Panc1 (cell line): ENCODE results near the gene ECT2L. TPM values are rescaled to one million over a fixed set of nuclear protein-coding genes. Genes with fewer than 3 reads are reported as not detected.

Source experiments
- ATAC-seq: fragments of 200-7000 bp; cut with Tn5 transposase; 2 replicates; pipeline ENCODE4 v1.9.1; 2020; ENCODE audit warnings: mild to moderate bottlenecking, moderate library complexity
- BruUV-seq: library from RNA; stranded (reverse); fragments of 400-500 nt; replicated peaks from 2 replicates; lab custom pipeline; 2021; lab: Mats Ljungman, UMichigan
- CTCF ChIA-PET: fragments of 300-600 bp; sonication (Branson Sonifier 250); formaldehyde crosslinking; loops from one replicate; lab custom pipeline; 2022; ENCODE audit warnings: antibody characterized with exemption; lab: Charles Lee
- POLR2A ChIA-PET: fragments of 300-600 bp; sonication (Branson Sonifier 250); formaldehyde crosslinking; loops from one replicate; lab custom pipeline; 2022; ENCODE audit warnings: antibody characterized with exemption; lab: Charles Lee
- DNase-seq: peaks from one replicate; pipeline ENCODE4 v3.0.0-alpha.2; 2010; ENCODE audit warnings: low read depth, low spot score
- H3K27ac ChIP-seq: 2 replicates; pipeline ENCODE4 v1.5.1; 2011; ENCODE audit warnings: mild to moderate bottlenecking, low read length, inconsistent platforms
- H3K27me3 ChIP-seq: fragments of 200-500 bp; sonication (Bioruptor generic); 2 replicates; pipeline ENCODE4 v1.6.0; 2014; ENCODE audit warnings: low read length, inconsistent platforms; ENCODE audit not compliant: control insufficient read depth, insufficient read depth
- H3K36me3 ChIP-seq: fragments of 200-500 bp; sonication (Bioruptor generic); 2 replicates; pipeline ENCODE4 v1.5.1; 2014; ENCODE audit warnings: inconsistent platforms, mild to moderate bottlenecking, low read length, moderate library complexity; ENCODE audit not compliant: control insufficient read depth, insufficient read depth
- H3K4me1 ChIP-seq: 2 replicates; pipeline ENCODE4 v1.5.1; 2011; ENCODE audit warnings: inconsistent platforms, mild to moderate bottlenecking, low read length, moderate library complexity; ENCODE audit not compliant: control insufficient read depth, insufficient read depth
- H3K4me3 ChIP-seq, 2 experiments: 2 replicates each; pipeline ENCODE4 v1.5.1; 2011 to 2012; ENCODE audit warnings: low read depth in 2 of 2, low read length in 2 of 2, mild to moderate bottlenecking in 2 of 2, inconsistent platforms in 1 of 2, moderate library complexity in 1 of 2
- H3K9me3 ChIP-seq: fragments of 200-500 bp; sonication (Bioruptor generic); 2 replicates; pipeline ENCODE4 v1.5.1; 2014; ENCODE audit warnings: low read depth, mild to moderate bottlenecking, inconsistent platforms, low read length, moderate library complexity; ENCODE audit not compliant: control insufficient read depth, insufficient read depth
- POLR2AphosphoS5 ChIP-seq: IDR thresholded peaks from 2 replicates; pipeline ENCODE4 v1.6.1; 2012; ENCODE audit warnings: mild to moderate bottlenecking, low read depth, low read length, moderate library complexity
- SIN3A ChIP-seq: IDR thresholded peaks from 2 replicates; pipeline ENCODE4 v1.6.1; 2012; ENCODE audit warnings: low read depth, mild to moderate bottlenecking, low read length, moderate library complexity, borderline replicate concordance; ENCODE audit not compliant: insufficient read depth
- TCF7L2 ChIP-seq: IDR thresholded peaks from 2 replicates; pipeline ENCODE4 v1.6.1; 2011; ENCODE audit warnings: mild to moderate bottlenecking, low read depth, low read length, inconsistent platforms
- in situ Hi-C: cut with HindIII; loops from 2 replicates; pipeline ENCODE4 v1.10.0; 2016; ENCODE audit warnings: low sequenced_read_pairs, low pct_unique_long_range_greater_than_20kb
- intact Hi-C: fragments of 100-400 bp; cut with micrococcal nuclease; formaldehyde crosslinking; loops from one replicate; pipeline ENCODE4 v1.10.0; 2022; ENCODE audit not compliant: unreplicated experiment
- total RNA-seq: library from RNA; stranded (reverse); gene quantifications from one replicate; pipeline ENCODE4 v1.2.1, GENCODE V29; 2021; ENCODE audit not compliant: unreplicated experiment
- TF ChIP-seq, protein P1 (sequence below), 2 experiments: IDR thresholded peaks; 2 replicates each; pipeline ENCODE4 v1.6.1; 2011 to 2012; ENCODE audit warnings: low read depth in 2 of 2, control low read depth in 1 of 2, low read length in 1 of 2, mild to moderate bottlenecking in 1 of 2, moderate library complexity in 1 of 2; ENCODE audit not compliant: insufficient read depth in 1 of 2
- TF ChIP-seq, protein P2 (sequence below): fragments of 450-650 bp; IDR thresholded peaks from 2 replicates; pipeline ENCODE4 v1.5.1; 2017; ENCODE audit warnings: mild to moderate bottlenecking

ECT2L gene
- total RNA-seq, 1 experiment from 2014 or later, result not detected

DNA sequence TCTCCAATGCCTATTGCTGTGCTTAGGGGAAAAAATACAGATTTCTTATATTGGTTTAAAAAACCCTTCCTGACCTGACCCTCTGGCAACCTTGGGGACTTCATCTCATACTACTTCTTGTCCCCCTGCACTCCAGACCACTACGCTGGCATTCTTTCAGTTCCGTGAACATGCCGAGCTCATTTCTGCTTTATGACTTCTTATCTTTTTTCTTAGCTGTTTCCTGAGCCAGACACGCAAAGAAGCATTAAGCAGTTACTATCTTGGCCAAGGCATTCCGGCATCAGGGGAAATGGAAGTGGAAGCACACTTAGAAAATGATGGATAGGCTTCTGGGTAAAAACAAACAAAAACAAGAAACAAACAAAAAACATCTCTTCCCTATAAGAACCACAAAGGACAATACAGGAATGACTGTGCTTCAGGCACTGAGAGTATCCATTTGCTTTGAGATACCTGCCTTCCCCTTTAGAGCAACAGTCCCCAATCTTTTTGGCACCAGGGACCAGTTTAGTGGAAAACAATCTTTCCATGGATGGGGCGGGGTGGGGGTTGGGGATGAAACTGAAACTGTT is 26.7 kb upstream of the ECT2L start:
- ChIA-PET POLR2A (interaction anchor here (0.6 to 0.7 kb wide), 2 partner anchors 67 to 241 kb away, joined by 3 to 4 read pairs; no protein-coding TSS in a partner anchor), CTCF (no interaction called here)
- ATAC-seq, result no peak
- Histone ChIP-seq H3K27me3 (no peaks in the 10 kb centered on the region), H3K4me3 (no peak overlapping the region), H3K27ac (no peak overlapping the region), H3K4me1 (peaks cover 1% of the 10 kb centered on the region), H3K36me3 (peaks cover 3% of the 10 kb centered on the region; the same call in 1 of the 2 replicates), H3K9me3 (no peaks in the 10 kb centered on the region)
- BruUV-seq, result no TSS peak
- DNase-seq, result no peak
- intact Hi-C loops (loop anchor here (10.0 kb wide), 1 partner anchor 654 kb away; no protein-coding TSS in a partner anchor), in situ Hi-C loops (no loop called here)
- TF ChIP-seq, protein P1, sequence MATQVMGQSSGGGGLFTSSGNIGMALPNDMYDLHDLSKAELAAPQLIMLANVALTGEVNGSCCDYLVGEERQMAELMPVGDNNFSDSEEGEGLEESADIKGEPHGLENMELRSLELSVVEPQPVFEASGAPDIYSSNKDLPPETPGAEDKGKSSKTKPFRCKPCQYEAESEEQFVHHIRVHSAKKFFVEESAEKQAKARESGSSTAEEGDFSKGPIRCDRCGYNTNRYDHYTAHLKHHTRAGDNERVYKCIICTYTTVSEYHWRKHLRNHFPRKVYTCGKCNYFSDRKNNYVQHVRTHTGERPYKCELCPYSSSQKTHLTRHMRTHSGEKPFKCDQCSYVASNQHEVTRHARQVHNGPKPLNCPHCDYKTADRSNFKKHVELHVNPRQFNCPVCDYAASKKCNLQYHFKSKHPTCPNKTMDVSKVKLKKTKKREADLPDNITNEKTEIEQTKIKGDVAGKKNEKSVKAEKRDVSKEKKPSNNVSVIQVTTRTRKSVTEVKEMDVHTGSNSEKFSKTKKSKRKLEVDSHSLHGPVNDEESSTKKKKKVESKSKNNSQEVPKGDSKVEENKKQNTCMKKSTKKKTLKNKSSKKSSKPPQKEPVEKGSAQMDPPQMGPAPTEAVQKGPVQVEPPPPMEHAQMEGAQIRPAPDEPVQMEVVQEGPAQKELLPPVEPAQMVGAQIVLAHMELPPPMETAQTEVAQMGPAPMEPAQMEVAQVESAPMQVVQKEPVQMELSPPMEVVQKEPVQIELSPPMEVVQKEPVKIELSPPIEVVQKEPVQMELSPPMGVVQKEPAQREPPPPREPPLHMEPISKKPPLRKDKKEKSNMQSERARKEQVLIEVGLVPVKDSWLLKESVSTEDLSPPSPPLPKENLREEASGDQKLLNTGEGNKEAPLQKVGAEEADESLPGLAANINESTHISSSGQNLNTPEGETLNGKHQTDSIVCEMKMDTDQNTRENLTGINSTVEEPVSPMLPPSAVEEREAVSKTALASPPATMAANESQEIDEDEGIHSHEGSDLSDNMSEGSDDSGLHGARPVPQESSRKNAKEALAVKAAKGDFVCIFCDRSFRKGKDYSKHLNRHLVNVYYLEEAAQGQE (IDR thresholded peaks at IDR 0.05; ENCODE audit: insufficient read depth in 1 of 2, low read depth in 2 of 2, low read length in 1 of 2), result no peak
- TF ChIP-seq, protein P2, sequence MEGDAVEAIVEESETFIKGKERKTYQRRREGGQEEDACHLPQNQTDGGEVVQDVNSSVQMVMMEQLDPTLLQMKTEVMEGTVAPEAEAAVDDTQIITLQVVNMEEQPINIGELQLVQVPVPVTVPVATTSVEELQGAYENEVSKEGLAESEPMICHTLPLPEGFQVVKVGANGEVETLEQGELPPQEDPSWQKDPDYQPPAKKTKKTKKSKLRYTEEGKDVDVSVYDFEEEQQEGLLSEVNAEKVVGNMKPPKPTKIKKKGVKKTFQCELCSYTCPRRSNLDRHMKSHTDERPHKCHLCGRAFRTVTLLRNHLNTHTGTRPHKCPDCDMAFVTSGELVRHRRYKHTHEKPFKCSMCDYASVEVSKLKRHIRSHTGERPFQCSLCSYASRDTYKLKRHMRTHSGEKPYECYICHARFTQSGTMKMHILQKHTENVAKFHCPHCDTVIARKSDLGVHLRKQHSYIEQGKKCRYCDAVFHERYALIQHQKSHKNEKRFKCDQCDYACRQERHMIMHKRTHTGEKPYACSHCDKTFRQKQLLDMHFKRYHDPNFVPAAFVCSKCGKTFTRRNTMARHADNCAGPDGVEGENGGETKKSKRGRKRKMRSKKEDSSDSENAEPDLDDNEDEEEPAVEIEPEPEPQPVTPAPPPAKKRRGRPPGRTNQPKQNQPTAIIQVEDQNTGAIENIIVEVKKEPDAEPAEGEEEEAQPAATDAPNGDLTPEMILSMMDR, result no peak
- TF ChIP-seq TCF7L2 (no peak), SIN3A (no peak), POLR2AphosphoS5 (no peak)

DNA sequence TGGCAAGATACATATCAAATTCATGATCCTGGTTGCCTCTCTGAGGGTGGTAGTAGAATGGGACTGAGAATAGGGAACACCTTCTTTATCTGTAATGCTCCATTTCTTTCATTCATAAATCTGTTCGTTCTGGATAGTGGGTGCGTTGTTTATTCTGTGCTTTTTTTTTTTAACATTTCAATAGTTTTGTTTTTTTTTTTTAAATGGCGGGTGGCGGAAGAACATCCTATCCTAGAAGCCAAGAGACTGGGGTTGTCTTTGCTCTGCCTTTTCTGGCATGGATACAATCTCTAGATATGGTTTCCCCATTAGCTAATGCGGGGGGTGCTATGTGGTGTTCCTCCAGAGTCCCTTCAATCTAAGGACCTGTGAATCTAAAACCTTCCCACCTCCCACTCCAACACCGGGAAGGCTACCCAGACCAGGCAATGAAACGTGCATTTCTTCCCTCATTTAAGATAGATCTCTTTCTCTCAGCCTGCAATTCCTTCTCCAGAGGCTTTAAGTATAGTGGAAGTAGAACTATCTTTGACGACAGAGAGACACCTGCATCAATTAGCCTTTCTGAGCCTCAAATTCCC is 23.2 kb upstream of the ECT2L start:
- Histone ChIP-seq H3K27ac (peak overlapping the region; percentile 99), H3K4me1 (peaks cover 5% of the 10 kb centered on the region), H3K36me3 (peaks cover 3% of the 10 kb centered on the region; the same call in 1 of the 2 replicates), H3K4me3 (peak overlapping the region; percentile 71 to 97), H3K9me3 (no peaks in the 10 kb centered on the region), H3K27me3 (no peaks in the 10 kb centered on the region)
- in situ Hi-C loops (no loop called here), intact Hi-C loops (no loop called here)
- ATAC-seq, result no peak
- TF ChIP-seq, protein P1 (IDR thresholded peaks at IDR 0.05; ENCODE audit: insufficient read depth in 1 of 2, low read depth in 2 of 2, low read length in 1 of 2), result no peak
- TF ChIP-seq SIN3A (no peak), TCF7L2 (no peak), POLR2AphosphoS5 (no peak)
- TF ChIP-seq, protein P2, result no peak
- ChIA-PET POLR2A (interaction anchor here (0.6 to 1.2 kb wide), 2 partner anchors 47 to 116 kb away, joined by 4 to 12 read pairs; no protein-coding TSS in a partner anchor), CTCF (interaction anchor here (0.6 kb wide), 1 partner anchor 758 kb away, joined by 4 read pairs; no protein-coding TSS in a partner anchor)
- BruUV-seq, result no TSS peak
- no peak for DNase-seq
